Measurements from ENCODE around the gene AMOTL1.

Gene AMOTL1

DNA sequence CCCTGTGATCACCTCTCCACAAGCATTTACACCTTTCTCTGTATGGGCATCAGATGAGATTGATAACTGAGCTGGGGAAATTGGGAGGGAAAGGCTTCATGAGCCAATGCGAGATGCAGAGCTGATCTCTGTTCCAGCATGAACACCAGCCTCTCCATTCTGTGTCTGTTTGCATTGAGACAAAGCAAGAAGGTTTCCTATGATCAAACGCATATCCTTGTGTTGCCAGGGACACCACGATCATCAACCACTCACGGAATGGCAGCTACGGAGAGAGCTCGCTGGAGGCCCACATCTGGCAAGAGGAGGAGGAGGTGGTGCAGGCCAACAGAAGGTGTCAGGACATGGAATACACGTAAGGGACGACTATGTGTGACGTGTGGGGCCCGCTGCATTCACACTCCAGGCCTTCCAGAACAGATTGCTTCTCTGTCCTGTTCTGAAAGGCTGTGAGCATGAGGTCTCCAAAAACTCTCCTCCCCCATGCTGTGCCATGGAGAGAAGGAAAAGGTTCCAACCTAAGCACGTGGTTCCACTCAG is 96.4 kb downstream of the AMOTL1 start:
- no peaks in the 10 kb centered on the region for H3K9me2 ChIP-seq (replicated peaks; ENCODE audit: control insufficient read depth, low read length)
- no peaks in the 10 kb centered on the region for H3K4me1 ChIP-seq (ENCODE audit: control insufficient read depth, low read length)
- no peaks in the 10 kb centered on the region for H3F3A ChIP-seq (ENCODE audit: control insufficient read depth, insufficient read depth)
- H3K4me2 ChIP-seq (ENCODE audit: low read length), result no peak overlapping the region
- no peaks in the 10 kb centered on the region for H3K79me2 ChIP-seq (ENCODE audit: control insufficient read depth, low read length)
- no peak for TF ChIP-seq EZH2phosphoT487 (IDR thresholded peaks at IDR 0.05; ENCODE audit: borderline replicate concordance, low read length)
- TF ChIP-seq, protein P1, sequence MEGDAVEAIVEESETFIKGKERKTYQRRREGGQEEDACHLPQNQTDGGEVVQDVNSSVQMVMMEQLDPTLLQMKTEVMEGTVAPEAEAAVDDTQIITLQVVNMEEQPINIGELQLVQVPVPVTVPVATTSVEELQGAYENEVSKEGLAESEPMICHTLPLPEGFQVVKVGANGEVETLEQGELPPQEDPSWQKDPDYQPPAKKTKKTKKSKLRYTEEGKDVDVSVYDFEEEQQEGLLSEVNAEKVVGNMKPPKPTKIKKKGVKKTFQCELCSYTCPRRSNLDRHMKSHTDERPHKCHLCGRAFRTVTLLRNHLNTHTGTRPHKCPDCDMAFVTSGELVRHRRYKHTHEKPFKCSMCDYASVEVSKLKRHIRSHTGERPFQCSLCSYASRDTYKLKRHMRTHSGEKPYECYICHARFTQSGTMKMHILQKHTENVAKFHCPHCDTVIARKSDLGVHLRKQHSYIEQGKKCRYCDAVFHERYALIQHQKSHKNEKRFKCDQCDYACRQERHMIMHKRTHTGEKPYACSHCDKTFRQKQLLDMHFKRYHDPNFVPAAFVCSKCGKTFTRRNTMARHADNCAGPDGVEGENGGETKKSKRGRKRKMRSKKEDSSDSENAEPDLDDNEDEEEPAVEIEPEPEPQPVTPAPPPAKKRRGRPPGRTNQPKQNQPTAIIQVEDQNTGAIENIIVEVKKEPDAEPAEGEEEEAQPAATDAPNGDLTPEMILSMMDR (IDR thresholded peaks at IDR 0.05; ENCODE audit: low read depth, low read length, poor library complexity, severe bottlenecking), result no peak
- H3K36me3 ChIP-seq (ENCODE audit: control insufficient read depth, low read length), result no peaks in the 10 kb centered on the region
- H3K27ac ChIP-seq (ENCODE audit: low read depth, low read length), result no peak overlapping the region
- H3K9me3 ChIP-seq (ENCODE audit: control insufficient read depth, insufficient read depth, low read length), result no peaks in the 10 kb centered on the region
- H4K20me1 ChIP-seq (ENCODE audit: control insufficient read depth, insufficient read depth, low read depth, low read length), result no peaks in the 10 kb centered on the region
- H3K27me3 ChIP-seq (ENCODE audit: control insufficient read depth, low read length), result no peaks in the 10 kb centered on the region
- H3K4me3 ChIP-seq (ENCODE audit: low read length), result no peak overlapping the region

DNA sequence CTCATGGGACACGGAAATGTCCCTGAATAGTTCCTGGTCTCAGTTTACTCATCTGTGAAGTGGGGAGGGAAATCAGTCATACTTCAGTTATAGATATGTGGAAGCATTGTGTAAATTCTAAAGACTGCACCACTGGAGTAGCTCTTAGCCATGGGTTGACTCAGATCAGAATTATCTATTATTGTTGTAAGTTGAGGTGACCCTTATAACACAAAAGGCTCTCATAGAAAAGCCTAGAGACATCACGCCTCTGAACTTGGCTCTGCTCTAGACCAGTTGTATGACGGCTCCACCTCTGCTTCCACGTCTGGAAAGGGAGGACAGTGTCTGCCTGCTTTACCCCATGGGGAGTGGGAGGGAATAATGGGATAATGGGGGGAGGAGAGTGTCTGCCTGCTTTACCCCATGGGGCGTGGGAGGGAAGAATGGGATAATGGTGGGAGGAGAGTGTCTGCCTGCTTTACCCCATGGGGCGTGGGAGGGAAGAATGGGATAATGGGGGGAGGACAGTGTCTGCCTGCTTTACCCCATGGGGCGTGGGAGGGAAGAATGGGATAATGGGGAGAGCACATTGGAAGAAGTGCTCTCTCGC is 98.2 kb downstream of the AMOTL1 start:
- Histone ChIP-seq H3K36me3 (ENCODE audit: control insufficient read depth, low read length) (no peaks in the 10 kb centered on the region), H3K27ac (ENCODE audit: low read depth, low read length) (no peak overlapping the region)

DNA sequence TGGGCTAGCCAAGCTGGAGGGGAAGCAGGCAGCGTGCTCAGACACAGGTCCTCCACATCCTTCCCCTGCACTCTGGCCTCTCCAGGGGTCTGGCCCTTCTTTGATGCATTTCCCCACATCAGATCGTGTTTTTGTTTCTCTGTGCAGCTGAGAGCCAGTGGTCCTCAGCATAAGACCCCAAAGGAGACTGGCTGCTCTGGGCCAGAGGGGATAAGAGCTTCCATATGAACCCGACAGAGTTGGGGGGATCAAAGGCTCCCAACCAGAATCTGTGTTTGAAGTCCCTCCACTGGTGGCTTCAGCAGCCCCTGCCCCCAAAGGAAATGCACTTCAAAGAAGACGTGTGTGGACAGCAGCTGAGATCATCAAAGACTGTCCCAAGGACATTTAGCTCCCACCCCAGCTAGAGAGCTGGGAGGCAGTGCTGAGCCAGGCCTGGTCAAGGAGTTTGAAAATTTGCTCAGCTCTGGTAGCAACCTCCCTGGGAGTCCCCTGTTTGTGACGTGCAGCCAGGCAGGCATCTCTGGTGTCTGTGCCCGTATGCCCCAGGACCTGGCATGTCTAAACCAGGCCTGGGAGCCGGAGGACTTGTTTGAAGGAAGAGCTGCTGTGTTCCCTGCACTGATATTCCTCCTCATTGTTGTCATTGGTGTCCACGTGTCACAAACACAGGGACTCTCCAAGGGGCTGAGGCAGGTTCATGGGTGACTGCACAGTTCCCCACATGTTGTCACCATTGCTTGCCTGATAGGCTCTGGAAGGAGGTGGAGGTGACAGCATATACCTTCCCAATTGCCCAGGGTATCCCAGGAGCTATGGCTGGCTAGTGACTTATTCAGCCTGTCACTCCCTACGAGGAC is 99.0 kb downstream of the AMOTL1 start:
- Histone ChIP-seq H3K36me3 (ENCODE audit: control insufficient read depth, low read length) (no peaks in the 10 kb centered on the region), H3K27ac (ENCODE audit: low read depth, low read length) (no peak overlapping the region)

More for the DNA sequence above, 98.2 kb downstream of the AMOTL1 start:
- Histone ChIP-seq H3K4me2 (ENCODE audit: low read length) (no peak overlapping the region), H3F3A (ENCODE audit: control insufficient read depth, insufficient read depth) (no peaks in the 10 kb centered on the region), H3K9me2 (replicated peaks; ENCODE audit: control insufficient read depth, low read length) (no peaks in the 10 kb centered on the region), H3K4me1 (ENCODE audit: control insufficient read depth, low read length) (no peaks in the 10 kb centered on the region), H4K20me1 (ENCODE audit: control insufficient read depth, insufficient read depth, low read depth, low read length) (no peaks in the 10 kb centered on the region), H3K79me2 (ENCODE audit: control insufficient read depth, low read length) (no peaks in the 10 kb centered on the region), H3K4me3 (ENCODE audit: low read length) (no peak overlapping the region), H3K9me3 (ENCODE audit: control insufficient read depth, insufficient read depth, low read length) (no peaks in the 10 kb centered on the region), H3K27me3 (ENCODE audit: control insufficient read depth, low read length) (no peaks in the 10 kb centered on the region)
- no peak for TF ChIP-seq EZH2phosphoT487 (IDR thresholded peaks at IDR 0.05; ENCODE audit: borderline replicate concordance, low read length)

More for the DNA sequence above, 99.0 kb downstream of the AMOTL1 start:
- Histone ChIP-seq H3K27me3 (ENCODE audit: control insufficient read depth, low read length) (no peaks in the 10 kb centered on the region), H3K4me1 (ENCODE audit: control insufficient read depth, low read length) (no peaks in the 10 kb centered on the region), H3K9me2 (replicated peaks; ENCODE audit: control insufficient read depth, low read length) (no peaks in the 10 kb centered on the region), H3K4me2 (ENCODE audit: low read length) (no peak overlapping the region), H3K9me3 (ENCODE audit: control insufficient read depth, insufficient read depth, low read length) (no peaks in the 10 kb centered on the region), H3K79me2 (ENCODE audit: control insufficient read depth, low read length) (no peaks in the 10 kb centered on the region), H4K20me1 (ENCODE audit: control insufficient read depth, insufficient read depth, low read depth, low read length) (no peaks in the 10 kb centered on the region), H3F3A (ENCODE audit: control insufficient read depth, insufficient read depth) (no peaks in the 10 kb centered on the region), H3K4me3 (ENCODE audit: low read length) (no peak overlapping the region)
- TF ChIP-seq, protein P1 (IDR thresholded peaks at IDR 0.05; ENCODE audit: low read depth, low read length, poor library complexity, severe bottlenecking), result no peak
- no peak for TF ChIP-seq EZH2phosphoT487 (IDR thresholded peaks at IDR 0.05; ENCODE audit: borderline replicate concordance, low read length)

Measured in DOHH2 (cell line).